ENCODE results near the gene SHB.
"Not testable (repeated sequence)": the region's sequence is repeated elsewhere in the genome, so short reads cannot be mapped to it uniquely, and the experiment has no call there.

SHB gene

GRCh38 chr9:37966412-37967013, 102.5 kb downstream of the SHB start:
- DNase-seq, result no peak

- DNase-seq, result not testable (repeated sequence)
Observed at GRCh38 chr9:37965676-37966345, 103.2 kb downstream of the SHB start.

- DNase-seq, result no peak
Observed at GRCh38 chr9:37965116-37965515, 103.9 kb downstream of the SHB start.

GRCh38 chr9:37964740-37965081, 104.3 kb downstream of the SHB start:
- no peak for DNase-seq

- DNase-seq, result no peak
Observed at GRCh38 chr9:37963936-37964739, 104.9 kb downstream of the SHB start.

GRCh38 chr9:37961351-37961750, 107.7 kb downstream of the SHB start:
- no peak for DNase-seq

GRCh38 chr9:37960631-37961030, 108.4 kb downstream of the SHB start:
- DNase-seq, result no peak

- DNase-seq, result no peak
Observed at GRCh38 chr9:37959976-37960375, 109.1 kb downstream of the SHB start.

GRCh38 chr9:37958154-37958553, 110.9 kb downstream of the SHB start:
- DNase-seq, result no peak

- DNase-seq, result no peak
Observed at GRCh38 chr9:37957664-37957953, 111.4 kb downstream of the SHB start.

- no peak for DNase-seq
Observed at GRCh38 chr9:37956904-37957663, 111.9 kb downstream of the SHB start.

- no peak for DNase-seq
Observed at GRCh38 chr9:37956423-37956820, 112.6 kb downstream of the SHB start.

GRCh38 chr9:37955781-37956422, 113.1 kb downstream of the SHB start:
- DNase-seq, result no peak

- DNase-seq, result no peak
Observed at GRCh38 chr9:37954581-37954981, 114.4 kb downstream of the SHB start.

- no peak for DNase-seq
Observed at GRCh38 chr9:37953775-37954437, 115.1 kb downstream of the SHB start.

- no peak for DNase-seq
Observed at GRCh38 chr9:37953206-37953774, 115.7 kb downstream of the SHB start.

- no peak for DNase-seq
Observed at GRCh38 chr9:37952731-37953130, 116.3 kb downstream of the SHB start.

- DNase-seq, result no peak
Observed at GRCh38 chr9:37951671-37952449, 117.2 kb downstream of the SHB start.

- no peak for DNase-seq
Observed at GRCh38 chr9:37950561-37950960, 118.5 kb downstream of the SHB start.

GRCh38 chr9:37949576-37949975, 119.5 kb downstream of the SHB start:
- DNase-seq, result no peak

- DNase-seq, result no peak
Observed at GRCh38 chr9:37948417-37948980, 120.5 kb downstream of the SHB start.
